SKM-1 treated with dmso at 0.1 percent for 144 hours (cell line): ENCODE results near the gene TMPRSS4.

Source experiments
- DNase-seq: peaks from one replicate; lab custom pipeline; 2025; ENCODE audit not compliant: unreplicated experiment; lab: John Stamatoyannopoulos, UW

TMPRSS4 gene

GRCh38 chr11:118102721-118103261, 25.9 kb downstream of the TMPRSS4 start:
- DNase-seq: peak; percentile 25

- DNase-seq: no peak
These were observed 27.6 kb downstream of the TMPRSS4 start for GRCh38 chr11:118104491-118104890.

GRCh38 chr11:118105657-118106305, 28.9 kb downstream of the TMPRSS4 start:
- DNase-seq: no peak

GRCh38 chr11:118106789-118107335, 30.0 kb downstream of the TMPRSS4 start:
- DNase-seq: no peak

- DNase-seq: no peak
These were observed 31.6 kb downstream of the TMPRSS4 start for GRCh38 chr11:118108513-118108912.

- DNase-seq: no peak
These were observed 32.4 kb downstream of the TMPRSS4 start for GRCh38 chr11:118109231-118109630.

- DNase-seq: no peak
These were observed 34.3 kb downstream of the TMPRSS4 start for GRCh38 chr11:118111019-118111743.

GRCh38 chr11:118111744-118112035, 34.8 kb downstream of the TMPRSS4 start:
- DNase-seq: no peak

GRCh38 chr11:118112711-118113430, 36.0 kb downstream of the TMPRSS4 start:
- no peak for DNase-seq

- DNase-seq: no peak
These were observed 37.4 kb downstream of the TMPRSS4 start for GRCh38 chr11:118114266-118114665.

GRCh38 chr11:118115048-118115447, 38.2 kb downstream of the TMPRSS4 start:
- DNase-seq: no peak

- DNase-seq: no peak
These were observed 41.1 kb downstream of the TMPRSS4 start for GRCh38 chr11:118117790-118118601.

- DNase-seq: no peak
These were observed 43.9 kb downstream of the TMPRSS4 start for GRCh38 chr11:118120793-118121192.

- DNase-seq: no peak
These were observed 48.2 kb downstream of the TMPRSS4 start for GRCh38 chr11:118124929-118125535.

- no peak for DNase-seq
These were observed 49.4 kb downstream of the TMPRSS4 start for GRCh38 chr11:118126082-118126838.

- DNase-seq: no peak
These were observed 51.4 kb downstream of the TMPRSS4 start for GRCh38 chr11:118128310-118128709.

- DNase-seq: peak; percentile 63
These were observed 52.0 kb downstream of the TMPRSS4 start for GRCh38 chr11:118128721-118129470.

- no peak for DNase-seq
These were observed 52.7 kb downstream of the TMPRSS4 start for GRCh38 chr11:118129471-118130172.
